Measurements from ENCODE around the gene DAW1. TPM values are rescaled to one million over a fixed set of nuclear protein-coding genes. Genes with fewer than 3 reads are reported as not detected.

Gene DAW1
- total RNA-seq, 1 experiment from 2014 or later = 0.37 TPM

- H2AFZ ChIP-seq (ENCODE audit: low read length) = no peak overlapping the region
- H3K79me1 ChIP-seq (ENCODE audit: insufficient read depth, low read depth, low read length, poor library complexity, severe bottlenecking) = no peaks in the 10 kb centered on the region
- H3K27ac ChIP-seq (ENCODE audit: insufficient read length, low read depth, low read length) = no peak overlapping the region
- H3K18ac ChIP-seq (ENCODE audit: insufficient read length, low read depth, low read length) = no peak overlapping the region
- no peak overlapping the region for H3K9ac ChIP-seq (ENCODE audit: extremely low read depth, insufficient read length, low read length)
- H3K4me1 ChIP-seq (ENCODE audit: insufficient read depth, low read length) = no peaks in the 10 kb centered on the region
- H3K27me3 ChIP-seq (ENCODE audit: insufficient read depth, low read length) = no peaks in the 10 kb centered on the region
- peaks cover 0 to 3% (median 0%) of the 10 kb centered on the region in 3 experiments; a peak in 1 of 7 replicates for H3K36me3 Mint-ChIP-seq (ENCODE audit: insufficient read depth in 1 of 3, low read depth in 3 of 3)
- H4K5ac ChIP-seq (ENCODE audit: insufficient read length, low read depth, low read length) = no peak overlapping the region
- H3K14ac ChIP-seq (ENCODE audit: insufficient read depth, low read length) = no peak overlapping the region
- no peaks in the 10 kb centered on the region for H3K9me3 ChIP-seq (ENCODE audit: control insufficient read depth, low read depth, low read length)
- no peak overlapping the region for H2BK15ac ChIP-seq (ENCODE audit: low read depth, low read length)
- no CpG with 5 or more reads among the region's 4 CpGs for WGBS (ENCODE audit: extremely low coverage, insufficient read length, low lambda C conversion rate)
- H2BK120ac ChIP-seq (ENCODE audit: low read depth, low read length, poor library complexity, severe bottlenecking) = no peak overlapping the region
- H4K20me1 ChIP-seq (ENCODE audit: control insufficient read depth, insufficient read depth, insufficient read length) = no peaks in the 10 kb centered on the region
- H3K4me1 Mint-ChIP-seq = peaks cover 12 to 20% of the 10 kb centered on the region in 2 experiments
- peaks cover 0 to 2% of the 10 kb centered on the region in 2 experiments; a peak in 1 of 5 replicates for H3K9me3 Mint-ChIP-seq
- no peak overlapping the region for H3K4me2 ChIP-seq (ENCODE audit: insufficient read depth, insufficient read length, low read length)
- H3K27ac Mint-ChIP-seq = no peak overlapping the region
- H4K91ac ChIP-seq (ENCODE audit: insufficient read length, low read depth, low read length) = no peak overlapping the region
- no peak overlapping the region for H4K8ac ChIP-seq (replicated peaks; ENCODE audit: insufficient read length, low read depth, low read length)
- no peak for TF ChIP-seq CTCF (conservative IDR thresholded peaks at IDR 0.05)
- no peak overlapping the region for H3T11ph ChIP-seq (ENCODE audit: low read length)
- no peaks in the 10 kb centered on the region for H3K79me2 ChIP-seq (ENCODE audit: insufficient read depth, low read length)
- no peak overlapping the region for H2BK20ac ChIP-seq (ENCODE audit: low read depth, low read length, poor library complexity, severe bottlenecking)
- H3K23ac ChIP-seq (ENCODE audit: insufficient read length, low read depth, low read length) = no peak overlapping the region
- H3K27me3 Mint-ChIP-seq (ENCODE audit: low read depth) = peaks cover 4% of the 10 kb centered on the region
- H3K23me2 ChIP-seq (ENCODE audit: insufficient read length, low read depth, low read length, poor library complexity, severe bottlenecking) = no peaks in the 10 kb centered on the region
- H3K56ac ChIP-seq (ENCODE audit: insufficient read length, low read depth, low read length) = no peak overlapping the region
- H2AK5ac ChIP-seq (ENCODE audit: insufficient read length, low read length) = no peak overlapping the region
- H3K4ac ChIP-seq (ENCODE audit: low read depth, low read length) = no peak overlapping the region
- H2BK5ac ChIP-seq (ENCODE audit: insufficient read length, low read length) = no peak overlapping the region
- no peak overlapping the region for H3K4me3 Mint-ChIP-seq
- H2BK12ac ChIP-seq (ENCODE audit: insufficient read length, low read depth, low read length) = no peak overlapping the region
- DNase-seq = no peak
Observed at GRCh38 chr2:227848586-227848985, 22.8 kb upstream of the DAW1 start.

Measured in H9 (cell line).